Karpas-422 (cell line): ENCODE measurements around the gene ITPKB. TPM values are rescaled to one million over a fixed set of nuclear protein-coding genes. Genes with fewer than 3 reads are reported as not detected.
"Not testable (repeated sequence)": the region's sequence is repeated elsewhere in the genome, so short reads cannot be mapped to it uniquely, and the experiment has no call there.

Experiments used
- DNase-seq: peaks from one replicate; pipeline ENCODE4 v3.0.0-alpha.2; 2015
- H2AFZ ChIP-seq: fragments of 200-600 bp; sonication (generic); 2 replicates; pipeline ENCODE4 v1.6.1; 2014; ENCODE audit warnings: antibody characterized with exemption, low read length, mixed read lengths
- H3K27ac ChIP-seq: fragments of 200-600 bp; sonication (generic); 2 replicates; pipeline ENCODE4 v1.5.1; 2014; ENCODE audit warnings: mild to moderate bottlenecking, low read length, moderate library complexity
- H3K27me3 ChIP-seq: fragments of 200-600 bp; sonication (generic); 2 replicates; pipeline ENCODE4 v1.6.1; 2014; ENCODE audit warnings: low read length, mixed read lengths
- H3K36me3 ChIP-seq: fragments of 200-600 bp; sonication (generic); 2 replicates; pipeline ENCODE4 v1.6.1; 2014; ENCODE audit warnings: low read length, mixed read lengths; ENCODE audit not compliant: insufficient read depth
- H3K4me1 ChIP-seq: fragments of 200-600 bp; sonication (generic); 2 replicates; pipeline ENCODE4 v1.6.1; 2014; ENCODE audit warnings: mild to moderate bottlenecking, low read length, mixed read lengths
- H3K4me2 ChIP-seq: fragments of 200-600 bp; sonication (generic); 2 replicates; pipeline ENCODE4 v1.6.1; 2014; ENCODE audit warnings: low read length, low read depth, mild to moderate bottlenecking; ENCODE audit not compliant: poor library complexity, severe bottlenecking
- H3K4me3 ChIP-seq: fragments of 200-600 bp; sonication (generic); 2 replicates; pipeline ENCODE4 v1.5.1; 2014; ENCODE audit warnings: mild to moderate bottlenecking, antibody characterized with exemption, low read length, mixed read lengths
- H3K79me2 ChIP-seq: fragments of 200-600 bp; sonication (generic); 2 replicates; pipeline ENCODE4 v1.6.1; 2014; ENCODE audit warnings: mild to moderate bottlenecking, low read length, mixed read lengths
- H3K9ac ChIP-seq: fragments of 200-600 bp; sonication (generic); 2 replicates; pipeline ENCODE4 v1.6.0; 2014; ENCODE audit warnings: low read length
- H3K9me2 ChIP-seq: fragments of 200-600 bp; sonication (generic), shearing (Covaris generic); replicated peaks from 2 replicates; pipeline ENCODE4 v1.6.0; 2014; ENCODE audit warnings: mild to moderate bottlenecking, low read length, moderate library complexity; ENCODE audit not compliant: insufficient read depth
- H3K9me3 ChIP-seq: fragments of 300-700, 200-600 bp; sonication (generic); 2 replicates; pipeline ENCODE4 v1.6.1; 2014; ENCODE audit warnings: low read length, mixed read lengths
- H4K20me1 ChIP-seq: fragments of 200-600 bp; sonication (generic); 2 replicates; pipeline ENCODE4 v1.6.1; 2014; ENCODE audit warnings: mild to moderate bottlenecking, antibody characterized with exemption, low read length, low read depth; ENCODE audit not compliant: insufficient read depth
- total RNA-seq: library from RNA; depleted of rRNA; stranded (reverse); fragments of >200 nt; shearing (Covaris generic); gene quantifications from 2 replicates; pipeline ENCODE4 v1.2.3, GENCODE V29; 2014; ENCODE audit warnings: low replicate concordance

Gene ITPKB
- total RNA-seq, 1 experiment from 2014 or later = 79.0 TPM

DNA sequence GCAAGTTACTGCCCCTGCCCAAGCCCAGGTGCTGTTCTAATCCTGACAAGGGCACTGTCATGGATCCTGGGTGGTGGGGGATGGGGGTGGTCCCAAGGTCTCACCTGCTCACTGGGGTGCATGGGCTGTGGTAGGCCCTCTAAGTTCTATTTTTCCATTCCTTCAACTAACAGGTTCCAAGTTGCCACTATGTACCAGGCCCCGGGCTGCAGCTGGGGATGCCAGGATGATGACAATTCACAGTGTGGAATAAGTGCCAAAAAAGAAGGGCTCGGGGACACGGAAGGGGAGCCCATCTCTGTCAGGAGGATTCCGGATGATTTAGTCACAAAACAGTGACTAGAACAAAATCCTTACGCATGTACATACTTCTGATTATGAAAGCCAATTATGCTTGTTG lies 114.6 kb downstream of the ITPKB start:
- peaks cover 40% of the 10 kb centered on the region for H3K4me1 ChIP-seq
- no peak overlapping the region for H3K4me2 ChIP-seq
- H4K20me1 ChIP-seq = no peaks in the 10 kb centered on the region
- H3K27ac ChIP-seq = no peak overlapping the region
- H3K9ac ChIP-seq = no peak overlapping the region
- H3K9me2 ChIP-seq = no peaks in the 10 kb centered on the region
- H3K4me3 ChIP-seq = no peak overlapping the region
- no peak overlapping the region for H2AFZ ChIP-seq
- H3K36me3 ChIP-seq = no peaks in the 10 kb centered on the region
- no peaks in the 10 kb centered on the region for H3K79me2 ChIP-seq
- H3K9me3 ChIP-seq = no peaks in the 10 kb centered on the region
- no peaks in the 10 kb centered on the region for H3K27me3 ChIP-seq
- DNase-seq = no peak

DNA sequence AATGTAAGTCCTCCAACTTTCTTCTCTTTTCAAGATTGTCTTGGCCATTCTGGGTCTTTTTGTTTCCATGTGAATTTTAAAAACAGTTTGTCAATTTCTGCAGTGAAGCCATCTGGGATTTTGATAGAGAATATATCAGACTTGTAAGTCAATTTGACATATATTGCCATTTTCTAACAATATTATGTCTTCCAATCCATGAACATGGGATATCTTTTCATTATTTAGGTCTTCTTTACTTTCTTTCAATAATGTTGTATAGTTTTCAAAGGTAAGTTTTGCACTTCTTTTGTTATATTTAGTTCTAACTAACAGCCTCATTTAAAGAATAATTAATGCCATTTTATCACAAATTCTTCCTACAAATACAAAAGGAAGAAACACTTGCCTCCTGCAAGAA lies 117.1 kb downstream of the ITPKB start:
- no peak for DNase-seq
- Histone ChIP-seq H3K36me3 (no peaks in the 10 kb centered on the region), H3K4me1 (peaks cover 15% of the 10 kb centered on the region), H3K27ac (no peak overlapping the region), H3K79me2 (no peaks in the 10 kb centered on the region), H3K4me3 (no peak overlapping the region), H3K4me2 (no peak overlapping the region), H3K9me3 (no peaks in the 10 kb centered on the region), H4K20me1 (no peaks in the 10 kb centered on the region), H3K9me2 (no peaks in the 10 kb centered on the region), H3K27me3 (no peaks in the 10 kb centered on the region), H2AFZ (no peak overlapping the region), H3K9ac (no peak overlapping the region)

GRCh38 chr1:226619031-226619430 lies 120.1 kb downstream of the ITPKB start:
- Histone ChIP-seq H3K9me3 (no peaks in the 10 kb centered on the region), H4K20me1 (no peaks in the 10 kb centered on the region), H3K4me3 (no peak overlapping the region), H3K4me1 (no peaks in the 10 kb centered on the region), H2AFZ (no peak overlapping the region), H3K9me2 (no peaks in the 10 kb centered on the region), H3K9ac (no peak overlapping the region), H3K4me2 (no peak overlapping the region), H3K79me2 (no peaks in the 10 kb centered on the region), H3K36me3 (no peaks in the 10 kb centered on the region), H3K27ac (no peak overlapping the region), H3K27me3 (no peaks in the 10 kb centered on the region)
- no peak for DNase-seq

GRCh38 chr1:226618380-226618779 lies 120.7 kb downstream of the ITPKB start:
- no peak overlapping the region for H3K9ac ChIP-seq
- H4K20me1 ChIP-seq = no peaks in the 10 kb centered on the region
- no peaks in the 10 kb centered on the region for H3K27me3 ChIP-seq
- H3K4me1 ChIP-seq = no peaks in the 10 kb centered on the region
- H3K4me3 ChIP-seq = no peak overlapping the region
- no peak overlapping the region for H3K27ac ChIP-seq
- no peak overlapping the region for H3K4me2 ChIP-seq
- no peak for DNase-seq
- H3K9me2 ChIP-seq = no peaks in the 10 kb centered on the region
- H3K9me3 ChIP-seq = no peaks in the 10 kb centered on the region
- H3K79me2 ChIP-seq = no peaks in the 10 kb centered on the region
- no peak overlapping the region for H2AFZ ChIP-seq
- no peaks in the 10 kb centered on the region for H3K36me3 ChIP-seq

DNA sequence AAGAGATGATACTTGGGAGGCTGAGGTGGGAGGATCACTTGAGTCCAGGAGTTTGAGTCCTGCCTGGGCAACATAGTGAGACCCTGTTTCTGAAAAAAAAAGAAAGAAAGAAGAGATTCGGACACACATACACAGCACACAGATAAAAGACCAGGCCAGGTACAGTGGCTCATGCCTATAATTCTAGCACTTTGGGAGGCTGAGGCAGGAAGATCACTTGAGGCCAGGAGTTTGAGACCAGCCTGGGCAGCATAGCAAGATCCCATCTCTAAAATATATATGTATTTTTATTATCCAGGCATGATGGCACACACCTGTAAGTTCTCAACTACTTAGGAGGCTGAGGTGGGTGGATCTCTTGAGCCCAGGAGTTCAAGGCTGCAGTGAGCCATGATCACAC lies 121.4 kb downstream of the ITPKB start:
- H3K27me3 ChIP-seq, H4K20me1 ChIP-seq, H3K9me2 ChIP-seq, H3K27ac ChIP-seq, H3K4me1 ChIP-seq, H3K4me2 ChIP-seq, H3K36me3 ChIP-seq, H2AFZ ChIP-seq, H3K9me3 ChIP-seq, DNase-seq, H3K79me2 ChIP-seq, H3K9ac ChIP-seq, H3K4me3 ChIP-seq: not testable (repeated sequence)

GRCh38 chr1:226617109-226617508 lies 122.0 kb downstream of the ITPKB start:
- Histone ChIP-seq H3K4me1 (no peaks in the 10 kb centered on the region), H3K9me3 (no peaks in the 10 kb centered on the region), H3K9me2 (no peaks in the 10 kb centered on the region), H3K9ac (no peak overlapping the region), H2AFZ (no peak overlapping the region), H3K27me3 (no peaks in the 10 kb centered on the region), H3K4me3 (no peak overlapping the region), H3K4me2 (no peak overlapping the region), H3K79me2 (no peaks in the 10 kb centered on the region), H4K20me1 (no peaks in the 10 kb centered on the region), H3K36me3 (no peaks in the 10 kb centered on the region), H3K27ac (no peak overlapping the region)
- DNase-seq = no peak

GRCh38 chr1:226616636-226617035 lies 122.4 kb downstream of the ITPKB start:
- H4K20me1 ChIP-seq = no peaks in the 10 kb centered on the region
- H3K27ac ChIP-seq = no peak overlapping the region
- H3K4me1 ChIP-seq = no peaks in the 10 kb centered on the region
- no peaks in the 10 kb centered on the region for H3K27me3 ChIP-seq
- H3K9me2 ChIP-seq = no peaks in the 10 kb centered on the region
- H3K4me3 ChIP-seq = no peak overlapping the region
- no peak overlapping the region for H3K9ac ChIP-seq
- H3K9me3 ChIP-seq = no peaks in the 10 kb centered on the region
- DNase-seq = no peak
- H3K4me2 ChIP-seq = no peak overlapping the region
- no peaks in the 10 kb centered on the region for H3K79me2 ChIP-seq
- no peak overlapping the region for H2AFZ ChIP-seq
- H3K36me3 ChIP-seq = no peaks in the 10 kb centered on the region

DNA sequence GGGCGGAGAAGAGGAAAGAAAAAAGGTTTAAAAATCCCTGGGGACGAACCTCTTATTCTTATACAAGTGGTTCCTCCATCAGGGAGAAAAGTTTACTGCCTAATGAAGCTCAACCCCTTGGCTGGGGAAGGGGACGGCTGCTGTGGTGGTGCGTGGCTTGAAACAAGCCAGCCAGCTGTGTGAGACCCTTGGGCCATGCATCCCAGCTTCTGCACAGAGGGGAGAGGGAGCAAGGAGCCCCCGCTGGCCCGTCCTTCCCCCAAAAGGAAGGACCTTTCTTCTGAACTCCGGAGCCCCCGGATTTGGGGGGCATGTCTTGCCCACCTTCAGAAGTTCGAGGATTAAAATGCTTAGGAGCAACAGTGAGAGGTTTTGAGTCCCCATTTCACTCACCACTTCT lies 123.2 kb downstream of the ITPKB start:
- no peaks in the 10 kb centered on the region for H3K9me2 ChIP-seq
- H3K4me3 ChIP-seq = no peak overlapping the region
- H4K20me1 ChIP-seq = no peaks in the 10 kb centered on the region
- no peaks in the 10 kb centered on the region for H3K36me3 ChIP-seq
- H3K4me1 ChIP-seq = no peaks in the 10 kb centered on the region
- H3K9me3 ChIP-seq = no peaks in the 10 kb centered on the region
- no peaks in the 10 kb centered on the region for H3K27me3 ChIP-seq
- H3K79me2 ChIP-seq = no peaks in the 10 kb centered on the region
- H3K9ac ChIP-seq = no peak overlapping the region
- H3K4me2 ChIP-seq = no peak overlapping the region
- H3K27ac ChIP-seq = no peak overlapping the region
- H2AFZ ChIP-seq = no peak overlapping the region
- no peak for DNase-seq

- H3K9ac ChIP-seq, H3K27me3 ChIP-seq, H3K9me3 ChIP-seq, H3K27ac ChIP-seq, H3K79me2 ChIP-seq, H3K4me3 ChIP-seq, H3K36me3 ChIP-seq, H2AFZ ChIP-seq, H3K4me2 ChIP-seq, DNase-seq, H3K9me2 ChIP-seq, H4K20me1 ChIP-seq, H3K4me1 ChIP-seq: not testable (repeated sequence)
Measured at GRCh38 chr1:226611980-226612379, 127.1 kb downstream of the ITPKB start.
